PC-9 (cell line): ENCODE results near the gene KIAA2012. TPM values are rescaled to one million over a fixed set of nuclear protein-coding genes. Genes with fewer than 3 reads are reported as not detected.

Source experiments
- BruUV-seq: library from RNA; stranded (reverse); fragments of 400-500 nt; replicated peaks from 2 replicates; lab custom pipeline; 2021; lab: Mats Ljungman, UMichigan
- CTCF ChIA-PET: fragments of 300-600 bp; sonication (Branson Sonifier 250); formaldehyde crosslinking; loops from one replicate; lab custom pipeline; 2022; ENCODE audit warnings: antibody characterized with exemption; lab: Charles Lee
- POLR2A ChIA-PET: fragments of 300-600 bp; sonication (Branson Sonifier 250); formaldehyde crosslinking; loops from one replicate; lab custom pipeline; 2022; ENCODE audit warnings: antibody characterized with exemption; ENCODE audit not compliant: unreplicated experiment; lab: Charles Lee
- DNase-seq, 2 experiments: peaks; one replicate each; pipeline versions ENCODE4 v3.0.0 to v3.0.0-alpha.2; 2015 to 2022; ENCODE audit warnings: mixed read lengths in 1 of 2
- H2AFZ ChIP-seq: fragments of 200-600 bp; sonication (generic); 2 replicates; pipeline ENCODE4 v1.8.1; 2017; ENCODE audit warnings: antibody characterized with exemption
- H3F3A ChIP-seq: fragments of 200-600 bp; sonication (generic); 2 replicates; pipeline ENCODE4 v1.8.1; 2017; ENCODE audit warnings: antibody characterized with exemption, mild to moderate bottlenecking, low read depth; ENCODE audit not compliant: insufficient read depth
- H3K27ac ChIP-seq: fragments of 200-600 bp; sonication (generic); 2 replicates; pipeline ENCODE4 v1.6.1; 2016; ENCODE audit warnings: mixed run types
- H3K27me3 ChIP-seq: fragments of 200-600 bp; sonication (generic); 2 replicates; pipeline ENCODE4 v1.6.1; 2016; ENCODE audit warnings: low read depth, mixed run types; ENCODE audit not compliant: insufficient read depth
- H3K36me3 ChIP-seq: fragments of 200-600 bp; sonication (generic); 2 replicates; pipeline ENCODE4 v1.6.1; 2016; ENCODE audit warnings: low read depth, mixed run types
- H3K4me1 ChIP-seq: fragments of 200-600 bp; sonication (generic); replicated peaks from 2 replicates; pipeline ENCODE4 v1.6.1; 2016; ENCODE audit warnings: mixed run types; ENCODE audit not compliant: insufficient read depth
- H3K4me2 ChIP-seq: fragments of 200-600 bp; sonication (generic); 2 replicates; pipeline ENCODE4 v1.6.1; 2017; ENCODE audit warnings: mixed run types
- H3K4me3 ChIP-seq: fragments of 200-600 bp; sonication (generic); 2 replicates; pipeline ENCODE4 v1.6.1; 2016; ENCODE audit warnings: mixed run types
- H3K79me2 ChIP-seq: fragments of 200-600 bp; sonication (generic); 2 replicates; pipeline ENCODE4 v1.6.1; 2017; ENCODE audit warnings: low read depth, mixed run types
- H3K9me2 ChIP-seq: fragments of 200-600 bp; sonication (generic); 2 replicates; pipeline ENCODE4 v1.8.1; 2017; ENCODE audit warnings: mild to moderate bottlenecking; ENCODE audit not compliant: insufficient read depth
- H3K9me3 ChIP-seq: fragments of 200-600 bp; sonication (generic); 2 replicates; pipeline ENCODE4 v1.8.1; 2016; ENCODE audit warnings: low read depth; ENCODE audit not compliant: insufficient read depth
- H4K20me1 ChIP-seq: fragments of 200-600 bp; sonication (generic); 2 replicates; pipeline ENCODE4 v1.8.1; 2017; ENCODE audit not compliant: insufficient read depth
- CTCF ChIP-seq: fragments of 200-600 bp; sonication (generic); conservative IDR thresholded peaks from 2 replicates; pipeline ENCODE4 v1.6.1; 2017; ENCODE audit warnings: mixed run types, antibody characterized with exemption, mild to moderate bottlenecking, moderate library complexity
- EZH2 ChIP-seq: fragments of 200-600 bp; sonication (generic); IDR thresholded peaks from 2 replicates; pipeline ENCODE4 v1.8.0; 2017; ENCODE audit warnings: antibody characterized with exemption, low read depth
- intact Hi-C: fragments of 100-400 bp; cut with micrococcal nuclease; formaldehyde crosslinking; loops from one replicate; pipeline ENCODE4 v1.10.0; 2022; ENCODE audit not compliant: unreplicated experiment
- total RNA-seq: library from RNA; stranded (reverse); gene quantifications from 2 replicates; pipeline ENCODE4 v1.2.3, GENCODE V29; 2021

KIAA2012 gene
- total RNA-seq, 1 experiment from 2014 or later: not detected

DNA sequence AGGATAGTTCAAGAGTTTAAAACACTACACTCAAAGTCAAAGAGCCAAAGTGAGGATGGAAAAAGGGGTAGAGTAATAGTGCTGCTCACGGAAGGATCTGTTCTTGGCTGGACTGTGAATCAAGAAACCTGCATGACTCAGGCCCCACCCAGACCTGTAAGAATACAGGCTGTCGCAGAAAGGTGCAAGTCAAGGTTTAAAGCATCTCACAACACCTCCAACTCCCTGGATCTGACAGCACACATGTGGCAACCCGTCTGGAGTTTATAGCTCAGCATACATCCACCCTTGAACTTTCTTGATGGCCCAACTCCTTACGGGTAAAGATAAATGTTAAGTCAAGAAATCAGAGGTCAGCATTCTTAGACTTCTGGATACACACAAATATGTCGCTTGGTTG lies 6.3 kb downstream of the KIAA2012 start:
- no peaks in the 10 kb centered on the region for H3K27me3 ChIP-seq
- H4K20me1 ChIP-seq: no peaks in the 10 kb centered on the region
- no peaks in the 10 kb centered on the region for H3K9me2 ChIP-seq
- H3K27ac ChIP-seq: no peak overlapping the region
- H3K4me3 ChIP-seq: no peak overlapping the region
- ChIA-PET POLR2A (no interaction called here), CTCF (no interaction called here)
- TF ChIP-seq EZH2: no peak
- TF ChIP-seq CTCF: no peak
- DNase-seq: no peak
- intact Hi-C loops: no loop called here
- H3K79me2 ChIP-seq: no peaks in the 10 kb centered on the region
- H3K4me2 ChIP-seq: no peak overlapping the region
- no peaks in the 10 kb centered on the region for H3K36me3 ChIP-seq
- H2AFZ ChIP-seq: no peak overlapping the region
- BruUV-seq: no TSS peak
- H3F3A ChIP-seq: no peaks in the 10 kb centered on the region
- no peaks in the 10 kb centered on the region for H3K9me3 ChIP-seq
- H3K4me1 ChIP-seq: no peaks in the 10 kb centered on the region

DNA sequence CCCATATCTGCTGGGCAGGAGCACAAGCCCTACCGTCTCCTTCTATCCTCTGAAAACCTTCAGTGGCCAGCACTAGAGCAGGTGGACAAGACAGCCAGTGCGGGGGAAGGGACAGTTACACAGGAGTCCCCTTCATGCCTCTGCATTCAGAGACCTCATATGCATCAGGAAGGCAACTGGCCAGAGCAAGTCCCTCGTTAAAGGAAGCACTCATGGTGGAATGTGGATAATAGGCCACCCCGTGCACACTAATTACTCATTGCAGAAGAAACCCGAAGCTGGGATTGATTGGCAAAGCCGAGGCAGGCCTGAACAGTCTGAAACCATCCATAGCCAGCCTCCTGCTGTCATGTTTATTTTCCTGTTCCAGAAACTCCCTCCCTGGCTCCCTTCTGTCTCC lies 11.2 kb downstream of the KIAA2012 start:
- Histone ChIP-seq H3K4me1 (no peaks in the 10 kb centered on the region), H3K27me3 (no peaks in the 10 kb centered on the region), H3K4me2 (no peak overlapping the region), H3K36me3 (no peaks in the 10 kb centered on the region), H3K27ac (no peak overlapping the region), H2AFZ (no peak overlapping the region), H4K20me1 (no peaks in the 10 kb centered on the region), H3K4me3 (no peak overlapping the region), H3K9me2 (no peaks in the 10 kb centered on the region), H3K9me3 (no peaks in the 10 kb centered on the region), H3K79me2 (no peaks in the 10 kb centered on the region), H3F3A (no peaks in the 10 kb centered on the region)
- no peak for DNase-seq
- intact Hi-C loops: no loop called here
- ChIA-PET CTCF (no interaction called here), POLR2A (no interaction called here)
- TF ChIP-seq CTCF (no peak), EZH2 (no peak)
- no TSS peak for BruUV-seq

DNA sequence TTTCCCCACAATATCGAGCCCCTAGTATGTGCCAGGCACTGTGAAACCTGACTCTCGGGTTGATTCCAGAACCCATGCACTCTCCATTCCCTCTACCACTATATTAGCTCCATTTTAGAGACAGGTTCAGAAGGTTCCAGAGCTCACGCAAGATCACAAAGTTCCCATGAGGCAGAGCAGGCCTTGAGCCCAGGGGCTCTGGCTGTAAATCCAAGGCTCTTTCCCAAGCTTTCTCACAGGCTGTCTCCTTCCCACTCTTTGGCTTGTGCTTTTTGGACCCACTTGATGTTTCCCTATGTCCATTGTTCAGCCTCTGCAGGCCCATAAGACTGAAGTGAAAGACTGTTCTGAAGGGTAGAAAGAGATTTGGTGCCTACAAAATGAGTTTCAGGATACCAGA lies 15.7 kb downstream of the KIAA2012 start:
- TF ChIP-seq EZH2 (no peak), CTCF (no peak)
- CTCF ChIA-PET: no interaction called here
- intact Hi-C loops: no loop called here

More for the DNA sequence above, 15.7 kb downstream of the KIAA2012 start:
- POLR2A ChIA-PET: no interaction called here
- H3K27ac ChIP-seq: no peak overlapping the region
- H2AFZ ChIP-seq: no peak overlapping the region
- no peaks in the 10 kb centered on the region for H4K20me1 ChIP-seq
- no peaks in the 10 kb centered on the region for H3K36me3 ChIP-seq
- no peaks in the 10 kb centered on the region for H3F3A ChIP-seq
- no TSS peak for BruUV-seq
- no peak overlapping the region for H3K4me2 ChIP-seq
- no peak for DNase-seq
- H3K9me3 ChIP-seq: no peaks in the 10 kb centered on the region
- no peak overlapping the region for H3K4me3 ChIP-seq
- no peaks in the 10 kb centered on the region for H3K9me2 ChIP-seq
- H3K27me3 ChIP-seq: no peaks in the 10 kb centered on the region
- no peaks in the 10 kb centered on the region for H3K79me2 ChIP-seq
- H3K4me1 ChIP-seq: no peaks in the 10 kb centered on the region
